ENCODE data around the gene LYPD5. TPM values are rescaled to one million over a fixed set of nuclear protein-coding genes. Genes with fewer than 3 reads are reported as not detected.

LYPD5 gene
- total and polyA plus RNA-seq, 2 of the 8 experiments (the other 6 are each of a cell fraction or from before 2014, with no cell fraction given): 0.74 to 4.3 TPM

GRCh38 chr19:43820098-43820883, 18.0 kb upstream of the LYPD5 start (continued):
- TF ChIP-seq MAX (IDR thresholded peaks at IDR 0.05): peak; percentile 40; the same call in 1 of the 2 replicates
- TF ChIP-seq CHD2 (IDR thresholded peaks at IDR 0.05; ENCODE audit: low read length): no peak
- TF ChIP-seq POLR2AphosphoS5 (IDR thresholded peaks at IDR 0.05; ENCODE audit: low read depth, low read length): no peak
